Measurements from ENCODE around the gene CLIP3. TPM values are rescaled to one million over a fixed set of nuclear protein-coding genes. Genes with fewer than 3 reads are reported as not detected.

CLIP3 gene
- total and polyA plus RNA-seq, 9 of the 15 experiments (the other 6 are each of a cell fraction or from before 2014, with no cell fraction given), result 0.01 to 0.50 (median 0.15) TPM; not detected in 1

DNA sequence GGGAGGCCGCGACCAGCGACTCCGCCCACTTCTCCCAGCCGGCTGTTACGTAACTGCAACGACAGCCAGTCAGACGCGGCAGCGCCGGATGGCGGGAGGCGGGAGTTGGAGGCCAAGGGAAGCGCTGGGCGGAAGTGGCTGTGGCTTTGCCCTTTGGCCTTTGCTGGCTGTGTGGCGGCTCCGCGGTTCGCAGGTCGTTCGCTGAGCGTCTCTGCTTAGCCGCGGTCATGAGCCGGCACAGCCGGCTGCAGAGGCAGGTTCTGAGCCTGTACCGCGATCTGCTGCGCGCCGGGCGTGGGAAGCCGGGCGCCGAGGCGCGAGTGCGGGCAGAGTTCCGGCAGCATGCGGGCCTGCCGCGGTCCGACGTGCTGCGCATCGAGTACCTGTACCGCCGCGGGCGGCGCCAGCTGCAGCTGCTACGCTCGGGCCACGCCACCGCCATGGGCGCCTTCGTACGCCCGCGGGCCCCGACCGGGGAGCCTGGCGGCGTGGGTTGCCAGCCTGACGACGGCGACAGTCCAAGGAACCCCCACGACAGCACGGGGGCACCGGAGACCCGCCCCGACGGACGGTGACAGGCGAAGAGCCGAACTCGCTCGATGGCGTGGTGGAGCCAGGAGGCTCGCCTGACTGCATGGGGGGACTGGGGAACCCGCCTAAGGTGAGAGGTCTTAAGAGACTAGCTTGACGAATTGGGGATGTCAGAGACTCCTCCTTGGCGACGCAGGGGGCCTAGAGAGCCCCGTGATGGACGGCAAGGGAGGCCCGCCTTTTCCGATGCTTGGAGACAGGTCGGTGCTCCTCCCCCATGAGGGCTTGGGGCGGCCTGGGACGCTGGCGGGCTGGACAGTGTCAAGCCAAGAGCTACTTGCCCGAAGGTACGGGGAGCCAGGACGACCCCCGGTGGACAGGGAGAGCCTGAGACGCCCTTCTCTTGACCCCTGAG is 37.4 kb downstream of the CLIP3 start, which contains the start of gene SDHAF1 (continued):
- TF ChIP-seq E2F8 (IDR thresholded peaks at IDR 0.05; ENCODE audit: low read depth, partially characterized antibody) (peak; percentile 88), CREM (IDR thresholded peaks at IDR 0.05; ENCODE audit: low read depth) (peak; percentile 94), EP400 (IDR thresholded peaks at IDR 0.05) (peak; percentile 93), ZBTB7A (IDR thresholded peaks at IDR 0.05; ENCODE audit: borderline replicate concordance, control insufficient read depth, low read depth, low read length) (0 out of 2 replicates have a peak, but pooled peaks have one; percentile 14), ESRRA (IDR thresholded peaks at IDR 0.05; ENCODE audit: borderline replicate concordance, low read depth) (peak; percentile 77; the same call in 1 of the 2 replicates), ZNF668 (CRISPR knock-in tag; IDR thresholded peaks at IDR 0.05) (no peak)
- TF ChIP-seq, protein P1, sequence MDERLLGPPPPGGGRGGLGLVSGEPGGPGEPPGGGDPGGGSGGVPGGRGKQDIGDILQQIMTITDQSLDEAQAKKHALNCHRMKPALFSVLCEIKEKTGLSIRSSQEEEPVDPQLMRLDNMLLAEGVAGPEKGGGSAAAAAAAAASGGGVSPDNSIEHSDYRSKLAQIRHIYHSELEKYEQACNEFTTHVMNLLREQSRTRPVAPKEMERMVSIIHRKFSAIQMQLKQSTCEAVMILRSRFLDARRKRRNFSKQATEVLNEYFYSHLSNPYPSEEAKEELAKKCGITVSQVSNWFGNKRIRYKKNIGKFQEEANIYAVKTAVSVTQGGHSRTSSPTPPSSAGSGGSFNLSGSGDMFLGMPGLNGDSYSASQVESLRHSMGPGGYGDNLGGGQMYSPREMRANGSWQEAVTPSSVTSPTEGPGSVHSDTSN (CRISPR knock-in tag; IDR thresholded peaks at IDR 0.05; ENCODE audit: low read depth), result no peak
- TF ChIP-seq, protein P1 (tag; conservative IDR thresholded peaks at IDR 0.05; ENCODE audit: low read depth), result peak; percentile 50; the same call in 1 of the 2 replicates
- TF ChIP-seq, protein P2, sequence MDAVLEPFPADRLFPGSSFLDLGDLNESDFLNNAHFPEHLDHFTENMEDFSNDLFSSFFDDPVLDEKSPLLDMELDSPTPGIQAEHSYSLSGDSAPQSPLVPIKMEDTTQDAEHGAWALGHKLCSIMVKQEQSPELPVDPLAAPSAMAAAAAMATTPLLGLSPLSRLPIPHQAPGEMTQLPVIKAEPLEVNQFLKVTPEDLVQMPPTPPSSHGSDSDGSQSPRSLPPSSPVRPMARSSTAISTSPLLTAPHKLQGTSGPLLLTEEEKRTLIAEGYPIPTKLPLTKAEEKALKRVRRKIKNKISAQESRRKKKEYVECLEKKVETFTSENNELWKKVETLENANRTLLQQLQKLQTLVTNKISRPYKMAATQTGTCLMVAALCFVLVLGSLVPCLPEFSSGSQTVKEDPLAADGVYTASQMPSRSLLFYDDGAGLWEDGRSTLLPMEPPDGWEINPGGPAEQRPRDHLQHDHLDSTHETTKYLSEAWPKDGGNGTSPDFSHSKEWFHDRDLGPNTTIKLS (IDR thresholded peaks at IDR 0.05; ENCODE audit: borderline replicate concordance, low read depth), result peak; percentile 90; the same call in 1 of the 2 replicates
- TF ChIP-seq, protein P3, sequence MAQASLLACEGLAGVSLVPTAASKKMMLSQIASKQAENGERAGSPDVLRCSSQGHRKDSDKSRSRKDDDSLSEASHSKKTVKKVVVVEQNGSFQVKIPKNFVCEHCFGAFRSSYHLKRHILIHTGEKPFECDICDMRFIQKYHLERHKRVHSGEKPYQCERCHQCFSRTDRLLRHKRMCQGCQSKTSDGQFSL (CRISPR knock-in tag; IDR thresholded peaks at IDR 0.05), result 0 out of 2 replicates have a peak, but pooled peaks have one; percentile 31
- TF ChIP-seq, protein P3 (tag; IDR thresholded peaks at IDR 0.05), result no peak
- TF ChIP-seq, protein P4, sequence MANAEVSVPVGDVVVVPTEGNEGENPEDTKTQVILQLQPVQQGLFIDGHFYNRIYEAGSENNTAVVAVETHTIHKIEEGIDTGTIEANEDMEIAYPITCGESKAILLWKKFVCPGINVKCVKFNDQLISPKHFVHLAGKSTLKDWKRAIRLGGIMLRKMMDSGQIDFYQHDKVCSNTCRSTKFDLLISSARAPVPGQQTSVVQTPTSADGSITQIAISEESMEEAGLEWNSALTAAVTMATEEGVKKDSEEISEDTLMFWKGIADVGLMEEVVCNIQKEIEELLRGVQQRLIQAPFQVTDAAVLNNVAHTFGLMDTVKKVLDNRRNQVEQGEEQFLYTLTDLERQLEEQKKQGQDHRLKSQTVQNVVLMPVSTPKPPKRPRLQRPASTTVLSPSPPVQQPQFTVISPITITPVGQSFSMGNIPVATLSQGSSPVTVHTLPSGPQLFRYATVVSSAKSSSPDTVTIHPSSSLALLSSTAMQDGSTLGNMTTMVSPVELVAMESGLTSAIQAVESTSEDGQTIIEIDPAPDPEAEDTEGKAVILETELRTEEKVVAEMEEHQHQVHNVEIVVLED (CRISPR knock-in tag; IDR thresholded peaks at IDR 0.05), result peak; percentile 57
- TF ChIP-seq, protein P5, sequence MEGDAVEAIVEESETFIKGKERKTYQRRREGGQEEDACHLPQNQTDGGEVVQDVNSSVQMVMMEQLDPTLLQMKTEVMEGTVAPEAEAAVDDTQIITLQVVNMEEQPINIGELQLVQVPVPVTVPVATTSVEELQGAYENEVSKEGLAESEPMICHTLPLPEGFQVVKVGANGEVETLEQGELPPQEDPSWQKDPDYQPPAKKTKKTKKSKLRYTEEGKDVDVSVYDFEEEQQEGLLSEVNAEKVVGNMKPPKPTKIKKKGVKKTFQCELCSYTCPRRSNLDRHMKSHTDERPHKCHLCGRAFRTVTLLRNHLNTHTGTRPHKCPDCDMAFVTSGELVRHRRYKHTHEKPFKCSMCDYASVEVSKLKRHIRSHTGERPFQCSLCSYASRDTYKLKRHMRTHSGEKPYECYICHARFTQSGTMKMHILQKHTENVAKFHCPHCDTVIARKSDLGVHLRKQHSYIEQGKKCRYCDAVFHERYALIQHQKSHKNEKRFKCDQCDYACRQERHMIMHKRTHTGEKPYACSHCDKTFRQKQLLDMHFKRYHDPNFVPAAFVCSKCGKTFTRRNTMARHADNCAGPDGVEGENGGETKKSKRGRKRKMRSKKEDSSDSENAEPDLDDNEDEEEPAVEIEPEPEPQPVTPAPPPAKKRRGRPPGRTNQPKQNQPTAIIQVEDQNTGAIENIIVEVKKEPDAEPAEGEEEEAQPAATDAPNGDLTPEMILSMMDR (IDR thresholded peaks at IDR 0.05 in 2 of 3, conservative IDR thresholded peaks at IDR 0.05 in 1 of 3; ENCODE audit: insufficient read depth in 2 of 3, low read depth in 1 of 3, low read length in 3 of 3), result peak in 2 of 3 experiments; percentile 3 to 14; a peak in 1 of 6 replicates

Data from K562 (cell line).